ENCODE measurements around the gene CORIN.
A peak's percentile ranks its signal among the peaks of the same experiment; 100 is the strongest.
"Not testable (repeated sequence)": the region's sequence is repeated elsewhere in the genome, so short reads cannot be mapped to it uniquely, and the experiment has no call there.

The CORIN gene

DNA sequence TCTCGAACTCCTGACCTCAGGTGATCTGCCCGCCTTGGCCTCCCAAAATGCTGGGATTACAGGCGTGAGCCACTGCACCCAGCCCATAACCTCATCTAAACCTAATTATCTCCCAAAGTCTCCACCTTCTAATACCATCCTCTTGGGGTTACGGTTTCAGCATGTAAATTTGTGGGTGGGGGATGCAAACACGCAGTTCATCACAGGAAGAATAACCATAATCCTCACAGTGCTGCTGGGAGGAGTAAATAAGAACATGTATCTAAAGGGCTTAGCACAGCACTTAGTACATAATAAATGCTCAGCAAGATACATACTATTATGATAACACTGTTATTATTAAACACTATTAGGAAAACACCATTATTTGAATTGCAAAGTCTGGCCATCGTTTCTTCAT lies 116.4 kb downstream of the CORIN start:
- DNase-seq (ENCODE audit: low read depth in 2 of 2): no peak

DNA sequence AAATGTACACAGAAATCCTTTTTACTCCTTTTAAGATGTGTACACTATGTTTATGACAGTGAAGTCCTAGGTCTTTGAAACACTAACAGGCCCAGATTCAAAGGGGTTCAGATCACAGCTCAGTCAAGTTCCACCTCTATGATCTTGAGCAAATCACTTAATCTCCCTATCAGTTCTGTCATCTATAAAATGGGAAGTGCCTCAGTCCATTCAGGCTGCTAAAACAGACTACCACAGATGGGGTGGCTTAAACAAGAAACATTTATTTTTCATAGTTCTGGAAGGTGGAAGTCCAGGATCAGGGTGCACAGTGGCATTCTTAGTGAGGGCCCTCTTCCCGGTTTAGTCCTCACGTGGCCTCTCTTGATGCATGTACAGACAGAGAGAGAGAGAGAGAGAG lies 117.1 kb downstream of the CORIN start:
- no peak for DNase-seq (ENCODE audit: low read depth in 2 of 2)

DNA sequence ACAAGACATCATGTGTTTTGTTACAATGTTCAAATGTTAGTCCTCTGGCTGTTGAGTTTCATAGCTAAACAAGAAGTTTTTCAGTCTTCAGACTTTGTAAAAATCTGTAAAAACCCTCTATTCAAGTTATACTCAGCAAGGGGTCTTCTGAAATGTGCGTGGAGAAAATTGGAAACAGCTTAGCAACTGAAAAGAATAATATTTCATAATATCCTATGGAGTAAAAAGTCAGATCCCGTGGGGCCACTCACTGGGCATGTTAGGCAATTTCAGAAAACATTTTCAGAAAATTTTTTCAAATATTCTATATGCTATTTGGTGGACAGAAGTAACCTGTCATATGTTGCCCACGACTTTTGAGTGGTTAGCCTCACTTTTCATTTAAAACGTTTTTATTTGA lies 118.3 kb downstream of the CORIN start:
- DNase-seq (ENCODE audit: low read depth in 2 of 2): no peak

DNA sequence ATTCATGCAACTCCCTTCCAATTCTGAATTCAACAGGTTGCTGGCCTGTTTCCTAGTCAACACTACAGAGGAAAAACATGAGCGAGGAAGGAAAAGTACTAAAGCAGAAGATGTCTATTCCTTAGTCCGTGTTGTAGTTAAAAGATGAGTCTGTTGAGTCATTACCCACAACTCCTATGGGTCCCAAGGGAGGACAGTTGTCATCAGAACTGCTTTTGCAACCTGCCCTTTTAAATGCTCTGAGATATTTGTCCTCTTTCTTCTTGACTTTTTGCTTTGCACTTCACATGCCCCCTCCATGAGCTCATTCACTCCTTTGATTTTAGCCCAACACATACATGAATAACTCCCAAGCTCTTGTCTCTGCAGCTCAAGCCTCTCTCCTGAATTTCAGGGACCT lies 119.2 kb downstream of the CORIN start:
- no peak for DNase-seq (ENCODE audit: low read depth in 2 of 2)

DNA sequence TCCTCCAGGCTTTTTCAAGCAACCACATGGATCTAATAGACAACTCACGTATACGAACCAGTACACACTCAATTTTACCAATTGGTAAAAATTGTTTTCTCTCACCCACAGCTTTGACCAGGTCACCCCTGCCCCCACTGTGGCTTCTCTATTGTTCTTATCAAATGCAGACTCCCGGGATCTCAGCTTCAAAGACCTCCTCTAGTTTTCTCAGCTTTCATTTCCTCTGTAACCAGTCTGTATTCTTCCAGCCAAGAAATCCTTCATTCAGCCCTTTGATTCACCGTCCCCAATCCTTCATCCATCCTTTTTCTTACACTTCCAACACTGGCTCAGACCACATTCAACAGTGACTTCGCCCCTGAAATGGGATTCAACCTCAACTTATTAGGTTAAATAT lies 120.7 kb downstream of the CORIN start:
- DNase-seq (ENCODE audit: low read depth in 2 of 2): no peak

DNA sequence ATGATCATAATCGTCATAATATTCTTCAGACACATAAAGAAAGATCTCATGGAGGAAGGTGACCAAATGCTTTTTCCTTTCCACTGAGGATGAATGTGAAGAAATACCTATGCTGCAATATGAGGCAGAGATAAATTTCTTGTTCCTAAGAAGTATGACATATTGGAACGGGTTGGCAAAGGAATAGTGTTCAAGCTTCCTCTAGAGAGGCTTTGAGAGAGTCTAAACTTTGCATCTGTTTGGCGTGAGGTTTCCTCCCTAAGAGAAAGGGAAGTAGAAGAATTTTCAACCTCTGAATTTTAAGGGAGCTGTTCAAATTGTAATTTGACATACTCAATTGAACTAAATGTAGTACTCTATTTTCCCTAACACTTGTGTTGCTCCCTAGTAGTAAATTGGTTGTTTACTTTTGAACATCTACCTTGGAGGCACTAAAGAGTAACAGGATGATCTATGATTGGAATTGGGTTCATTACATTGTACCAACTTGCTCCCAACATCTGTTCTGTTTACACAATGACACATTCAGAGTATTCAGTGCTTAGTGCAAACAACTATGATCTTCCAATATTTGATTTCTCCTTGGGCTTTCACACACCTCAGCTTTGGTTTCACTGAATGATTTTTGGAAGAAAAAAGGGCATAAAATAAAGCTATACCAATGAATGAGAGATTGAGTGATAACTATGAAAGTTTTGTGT lies 122.0 kb downstream of the CORIN start:
- DNase-seq (ENCODE audit: low read depth in 2 of 2): no peak

DNA sequence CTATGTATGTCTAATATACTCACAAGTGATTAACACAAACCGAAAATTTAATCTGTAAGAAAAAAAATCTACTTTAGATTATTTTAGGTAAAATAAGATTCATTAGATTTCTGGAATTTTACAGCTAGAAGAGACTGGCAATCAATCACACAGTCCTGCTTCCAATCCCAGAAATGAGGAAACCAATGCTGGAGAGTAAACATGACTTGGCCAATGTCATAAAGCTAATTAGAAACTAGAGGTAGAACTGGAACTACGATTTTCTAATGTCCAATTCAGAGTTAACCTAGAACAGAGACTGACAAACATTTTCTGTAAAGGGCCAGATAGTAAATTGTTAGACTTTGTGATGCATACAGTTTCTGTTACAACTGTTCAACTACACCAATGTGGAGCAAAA lies 123.6 kb downstream of the CORIN start:
- no peak for DNase-seq (ENCODE audit: low read depth in 2 of 2)

DNA sequence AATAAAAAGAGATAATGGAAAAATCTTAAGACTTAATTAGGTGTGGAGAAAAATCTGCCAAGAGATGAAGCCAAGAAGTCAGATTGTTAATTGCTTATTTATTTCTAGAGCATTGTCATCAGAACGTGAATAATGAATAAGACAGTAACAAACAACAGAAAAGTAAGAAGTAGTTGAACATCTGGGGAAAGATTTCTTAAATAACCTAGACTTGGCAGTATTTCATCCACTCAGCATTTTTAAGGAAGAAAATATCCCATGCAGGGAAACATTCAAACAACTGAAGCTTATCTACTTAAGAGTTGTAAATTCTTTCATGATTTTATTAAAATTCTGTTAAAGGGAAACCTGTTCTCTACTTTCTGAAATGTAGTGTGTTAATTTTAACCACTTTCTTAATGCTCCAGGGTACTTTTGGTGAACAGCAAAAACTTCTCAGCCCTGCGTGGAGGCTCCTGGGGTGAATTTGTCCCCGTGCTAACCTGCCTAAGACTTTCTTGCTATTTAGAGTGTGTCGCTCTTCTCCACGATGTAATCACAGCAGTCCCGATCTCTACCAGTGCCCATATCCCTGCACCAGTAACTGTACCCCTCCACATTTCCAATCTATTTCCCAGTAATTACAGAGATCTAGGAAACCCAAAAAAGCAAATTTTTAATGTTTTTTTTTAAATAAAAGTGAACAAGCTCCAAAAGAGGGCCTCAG lies 124.6 kb downstream of the CORIN start:
- DNase-seq (ENCODE audit: low read depth in 2 of 2): no peak

DNA sequence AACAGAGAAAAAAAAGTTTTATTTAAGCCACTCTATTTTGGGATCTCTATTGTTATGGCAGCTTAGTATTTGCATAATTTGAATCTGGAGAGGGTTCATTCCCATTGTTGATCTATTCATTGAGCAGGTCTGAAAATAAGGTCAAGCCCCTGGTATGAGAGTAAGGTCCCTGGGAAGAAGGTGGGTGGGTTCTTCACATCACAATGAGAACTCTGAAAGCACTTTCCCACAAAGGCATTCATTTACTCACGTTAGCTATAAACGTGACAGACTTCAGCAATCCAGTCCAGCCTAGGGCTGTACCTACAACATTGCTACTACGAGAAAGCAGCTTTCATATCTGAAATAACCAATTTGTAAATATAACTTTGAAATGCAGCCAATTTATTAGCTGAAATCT lies 126.2 kb downstream of the CORIN start:
- no peak for DNase-seq (ENCODE audit: low read depth in 2 of 2)

DNA sequence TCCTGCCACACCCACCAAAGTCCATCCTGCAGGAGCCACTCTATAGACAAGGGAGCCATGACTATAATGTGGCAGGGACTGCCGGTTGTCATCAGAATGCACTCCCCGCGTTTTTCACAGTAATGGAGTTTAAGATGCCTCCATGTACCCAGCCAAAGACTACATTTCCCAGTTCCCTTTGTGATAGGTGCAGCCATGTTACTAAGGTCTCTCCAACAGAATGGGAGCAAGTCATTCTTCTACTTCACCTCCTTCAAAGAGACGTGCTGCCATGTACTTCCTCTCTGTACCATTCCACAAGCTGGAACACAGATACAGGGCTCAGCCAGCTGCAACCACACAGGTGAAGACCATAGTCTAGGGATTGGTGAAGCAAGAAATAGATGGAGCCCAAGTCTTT lies 126.7 kb downstream of the CORIN start:
- no peak for DNase-seq (ENCODE audit: low read depth in 2 of 2)

DNA sequence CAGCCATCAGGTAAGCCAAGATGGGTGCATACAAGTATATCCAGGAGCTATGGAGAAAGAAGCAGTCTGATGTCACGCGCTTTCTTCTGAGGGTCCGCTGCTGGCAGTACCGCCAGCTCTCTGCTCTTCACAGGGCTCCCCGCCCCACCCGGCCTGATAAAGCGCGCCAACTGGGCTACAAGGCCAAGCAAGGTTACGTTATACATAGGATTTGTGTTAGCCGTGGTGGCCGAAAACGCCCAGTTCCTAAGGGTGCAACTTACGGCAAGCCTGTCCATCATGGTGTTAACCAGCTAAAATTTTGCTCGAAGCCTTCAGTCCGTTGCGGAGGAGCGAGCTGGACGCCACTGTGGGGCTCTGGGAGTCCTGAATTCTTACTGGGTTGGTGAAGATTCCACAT lies 131.5 kb downstream of the CORIN start:
- DNase-seq (ENCODE audit: low read depth in 2 of 2): not testable (repeated sequence)

DNA sequence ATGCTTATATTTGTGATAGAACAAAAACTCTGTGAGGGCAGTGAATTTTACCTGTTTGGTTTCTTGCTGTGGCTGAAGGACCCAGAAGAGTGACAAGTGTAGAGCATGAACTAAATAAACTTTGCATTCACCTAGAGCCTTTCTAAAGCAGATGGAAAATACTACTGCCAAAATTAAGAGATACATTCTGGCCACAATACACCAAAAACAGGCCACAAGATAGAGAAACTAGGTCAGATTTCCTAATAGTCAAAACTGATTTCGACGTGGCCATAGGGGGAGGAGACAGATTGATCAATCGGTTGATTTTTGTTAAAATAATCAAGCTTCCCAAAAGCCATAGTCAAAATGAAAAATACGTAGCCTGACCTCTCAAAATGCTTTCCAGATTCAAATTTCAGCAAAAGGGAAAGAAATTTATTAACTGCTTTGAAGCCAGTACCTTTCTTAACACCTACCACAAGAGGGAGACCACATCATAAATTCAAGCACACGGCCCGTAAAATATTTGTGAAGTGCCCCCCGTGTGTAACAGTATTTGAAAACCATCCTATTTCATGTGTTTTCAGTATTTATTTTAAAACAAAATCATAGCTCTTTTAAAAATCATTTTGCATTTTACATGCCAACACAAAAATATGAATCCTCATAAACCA lies 132.4 kb downstream of the CORIN start:
- DNase-seq (ENCODE audit: low read depth in 2 of 2): no peak

DNA sequence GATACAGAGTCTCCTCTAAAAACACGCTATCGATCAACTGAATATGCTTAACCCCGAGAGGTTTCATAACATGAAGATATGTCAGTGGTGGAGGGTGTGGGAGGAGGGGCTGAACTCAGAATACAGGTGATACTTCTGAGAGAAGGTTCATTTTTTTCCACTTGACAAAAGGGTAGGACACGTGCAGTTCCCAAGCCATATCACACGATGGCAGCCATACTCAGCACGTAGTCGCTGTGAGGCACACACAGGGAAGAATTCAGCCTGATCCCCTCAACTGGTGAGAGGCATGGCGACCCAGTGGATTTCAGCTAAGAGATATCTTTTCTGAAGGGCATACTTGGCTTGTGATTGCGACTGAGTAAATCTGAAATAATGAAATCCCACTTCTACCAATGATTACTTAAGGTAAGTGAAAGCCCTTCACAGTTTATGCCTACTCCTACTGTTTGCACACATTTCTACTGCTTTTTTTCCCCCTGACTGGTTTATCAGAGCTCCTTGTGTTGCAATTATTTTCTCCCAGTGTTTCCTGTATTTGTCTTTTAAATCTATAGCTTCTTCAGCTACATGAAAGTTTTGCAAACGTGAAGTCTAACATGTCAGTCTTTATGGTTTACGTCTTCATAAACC lies 133.1 kb downstream of the CORIN start:
- peak in 1 of 2 donors; percentile 2 for DNase-seq (ENCODE audit: low read depth in 2 of 2)

DNA sequence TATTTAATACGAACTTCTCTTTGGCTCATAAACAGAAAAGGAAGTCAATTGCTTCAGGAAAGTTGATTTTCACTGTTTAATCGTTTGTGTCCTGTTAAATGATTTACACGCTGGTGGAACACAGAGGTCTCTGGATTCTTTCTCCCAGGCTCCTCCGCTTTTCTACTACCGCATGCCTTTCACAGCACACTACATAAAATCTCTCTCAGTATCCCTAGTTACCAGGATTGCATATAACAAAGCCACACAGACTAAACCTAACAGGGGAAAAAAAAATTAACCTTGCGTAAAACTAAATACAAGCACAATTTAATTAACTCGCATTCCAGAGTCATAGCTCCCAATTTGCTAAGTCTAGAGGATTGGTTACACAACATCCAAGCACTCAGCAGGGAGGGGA lies 133.9 kb downstream of the CORIN start:
- no peak for DNase-seq (ENCODE audit: low read depth in 2 of 2)

DNA sequence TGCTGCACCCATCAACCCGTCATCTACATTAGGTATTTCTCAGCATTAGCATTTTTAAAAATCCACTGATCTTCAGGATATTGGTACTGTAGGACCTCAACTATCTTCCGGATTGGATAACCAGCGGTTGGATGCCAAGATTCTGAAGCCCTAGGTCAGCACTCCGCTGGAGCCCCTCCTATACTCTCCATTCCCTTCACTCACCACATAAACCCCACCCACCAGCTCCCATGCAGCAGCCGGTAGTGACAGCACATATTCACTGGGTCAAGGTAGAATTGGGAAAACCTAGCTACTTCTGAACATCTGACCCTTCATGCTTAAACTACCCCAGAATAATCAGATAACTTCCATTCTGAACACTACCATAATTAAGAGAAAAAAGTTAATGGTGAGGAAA lies 134.9 kb downstream of the CORIN start:
- DNase-seq (ENCODE audit: low read depth in 2 of 2): no peak

DNA sequence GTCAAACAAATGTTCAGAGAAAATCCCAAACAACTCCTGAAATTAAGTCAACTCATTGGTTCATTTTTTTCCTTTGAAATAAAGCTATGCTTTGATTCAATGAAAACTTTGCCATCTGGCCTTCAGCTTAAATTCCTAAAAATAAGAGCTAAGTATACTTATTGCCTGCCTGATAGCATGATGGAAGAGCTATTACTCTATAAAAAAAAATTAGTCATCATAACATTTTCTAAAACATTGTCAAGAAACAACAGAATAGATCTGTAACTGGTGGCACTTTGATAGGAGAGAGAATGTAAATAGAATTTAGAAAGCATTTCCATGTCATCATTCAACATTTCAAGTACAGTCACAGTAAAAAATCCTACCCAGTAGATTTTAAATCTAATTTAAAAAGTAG lies 136.6 kb downstream of the CORIN start:
- no peak for DNase-seq (ENCODE audit: low read depth in 2 of 2)

DNA sequence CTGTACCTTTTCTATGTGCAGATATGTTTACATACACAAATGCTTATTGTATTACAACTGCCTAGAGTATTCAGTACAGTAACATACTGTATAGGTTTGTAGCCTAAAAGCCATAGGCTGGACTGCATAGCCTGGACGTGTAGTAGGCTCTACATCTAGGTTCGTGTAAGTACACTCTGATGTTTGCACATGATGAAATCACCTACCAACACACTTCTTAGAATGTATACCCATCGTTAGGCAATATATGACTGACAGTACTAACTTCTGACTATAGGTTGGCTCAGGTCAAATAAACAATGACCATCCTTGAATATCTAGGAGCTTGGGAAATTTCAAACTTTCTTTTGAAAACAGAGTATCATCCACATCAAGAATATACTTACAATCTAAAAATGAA lies 139.0 kb downstream of the CORIN start:
- no peak for DNase-seq (ENCODE audit: low read depth in 2 of 2)

DNA sequence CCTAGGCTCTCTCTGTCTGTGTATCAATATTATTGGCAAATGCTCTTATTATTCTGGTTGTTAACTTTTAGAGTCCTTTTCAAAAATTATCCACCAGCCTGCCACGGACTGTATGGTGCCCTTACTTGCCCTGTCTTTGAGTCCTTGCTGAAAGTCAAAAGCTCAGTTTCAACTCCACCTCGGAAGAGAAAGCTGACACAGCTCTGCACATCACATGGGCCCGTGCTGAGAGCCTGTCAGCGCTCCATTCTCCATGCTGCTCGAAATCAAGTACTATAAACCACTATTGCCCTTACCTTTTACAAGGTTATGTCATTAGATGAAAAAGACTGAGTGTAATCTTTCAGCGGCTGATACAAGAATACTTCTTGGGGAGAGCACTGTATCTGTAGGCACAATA lies 141.0 kb downstream of the CORIN start:
- no peak for DNase-seq (ENCODE audit: low read depth in 2 of 2)

DNA sequence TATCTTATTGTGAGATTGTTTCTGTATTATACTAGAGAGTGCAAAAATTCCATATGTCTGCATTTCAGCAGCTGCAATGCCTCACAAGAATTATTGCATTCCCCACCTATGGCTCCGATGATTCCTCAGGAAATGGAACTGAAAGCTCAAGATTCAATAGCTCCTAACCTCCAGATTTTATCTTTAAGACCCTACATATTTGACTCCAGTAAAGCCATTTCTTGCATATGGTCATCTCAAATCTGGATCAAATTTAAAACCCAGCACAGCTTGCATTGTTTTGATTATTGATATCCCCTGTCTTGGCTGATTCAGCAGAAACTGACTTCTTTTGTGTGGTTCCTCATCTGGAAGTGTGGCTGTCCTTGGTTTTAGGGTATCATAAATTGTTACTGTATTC lies 142.6 kb downstream of the CORIN start:
- DNase-seq (ENCODE audit: low read depth in 2 of 2): no peak

DNA sequence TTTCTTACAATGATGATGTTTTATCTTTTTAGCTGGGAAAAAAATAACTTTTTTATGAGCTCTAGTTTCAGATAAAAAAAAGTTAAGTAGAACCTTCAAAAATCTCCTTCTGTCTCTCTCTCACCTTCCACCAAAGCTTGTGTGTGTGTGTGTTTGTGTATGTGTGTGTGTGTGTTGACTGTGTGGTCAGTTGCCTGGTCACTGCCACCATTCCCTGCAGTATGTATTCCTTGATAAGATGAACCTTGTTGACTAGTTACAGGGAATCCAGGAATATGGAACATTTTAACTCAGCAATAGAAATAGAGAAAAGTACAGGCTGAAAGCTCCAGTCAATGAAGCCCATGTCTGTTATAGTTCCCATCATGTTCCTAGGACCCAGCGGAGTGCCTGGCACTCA lies 143.5 kb downstream of the CORIN start:
- DNase-seq (ENCODE audit: low read depth in 2 of 2): no peak

DNA sequence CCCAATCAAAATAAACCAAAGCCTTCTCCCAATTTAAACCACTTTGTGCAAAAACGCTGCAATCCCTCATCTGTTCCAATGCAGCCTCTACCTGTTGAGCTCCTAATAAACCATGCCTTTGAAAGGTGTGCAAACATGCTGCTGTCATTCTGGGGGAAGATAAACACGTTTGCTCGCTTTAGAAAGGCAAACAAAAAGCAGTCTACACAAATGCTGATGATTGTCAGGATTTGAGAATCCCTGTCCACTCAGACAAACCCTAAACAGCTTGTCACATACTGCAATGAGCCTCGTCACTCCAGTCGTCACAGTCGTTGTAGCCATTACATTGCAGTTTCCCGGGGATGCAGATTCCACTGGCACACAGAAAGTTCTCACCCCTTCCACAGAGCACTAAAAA lies 145.2 kb downstream of the CORIN start:
- DNase-seq (ENCODE audit: low read depth in 2 of 2): no peak

DNA sequence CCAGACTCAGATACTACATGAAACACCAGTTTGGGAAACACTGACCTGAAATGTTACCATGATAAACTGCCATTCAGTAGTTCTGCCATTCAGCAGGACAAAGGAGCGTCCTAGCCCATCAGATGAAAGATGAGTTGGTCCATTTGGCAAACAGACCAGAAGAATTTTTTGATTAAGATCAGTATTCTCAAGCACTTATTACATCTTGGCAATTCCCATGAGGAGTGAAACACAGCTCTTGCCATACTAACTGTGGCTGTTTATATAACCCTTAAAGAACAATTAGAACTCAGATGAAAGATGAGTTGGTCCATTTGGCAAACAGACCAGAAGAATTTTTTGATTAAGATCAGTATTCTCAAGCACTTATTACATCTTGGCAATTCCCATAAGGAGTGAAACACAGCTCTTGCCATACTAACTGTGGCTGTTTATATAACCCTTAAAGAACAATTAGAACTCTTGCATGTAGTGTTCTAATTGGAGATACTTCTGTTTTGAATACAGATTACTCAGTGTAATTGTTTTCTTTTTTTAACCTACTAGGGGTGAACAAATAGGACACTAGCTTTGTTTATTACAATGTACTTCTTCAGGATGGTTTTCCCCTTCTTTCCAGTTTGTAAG lies 146.0 kb downstream of the CORIN start:
- DNase-seq (ENCODE audit: low read depth in 2 of 2): not testable (repeated sequence)
